K562 (cell line): Measurements from ENCODE around the gene RFPL3. TPM values are rescaled to one million over a fixed set of nuclear protein-coding genes. Genes with fewer than 3 reads are reported as not detected.

ENCODE experiments used
- ATAC-seq: fragments of 200-7000 bp; cut with Tn5 transposase; 3 replicates; pipeline ENCODE4 v1.9.1; 2020; ENCODE audit warnings: moderate library complexity
- BruUV-seq: library from RNA; stranded (reverse); fragments of 400-500 nt; replicated peaks from 2 replicates; lab custom pipeline; 2021; lab: Mats Ljungman, UMichigan
- CTCF ChIA-PET: fragments of 300-600 bp; formaldehyde crosslinking; extraction: SDS; loops from one replicate; lab custom pipeline; 2021; ENCODE audit warnings: low intra/inter-chr PET ratio; lab: Yijun Ruan, JAX
- POLR2A ChIA-PET: fragments of 300-600, 350-650 bp; sonication (Branson Sonifier 250); formaldehyde crosslinking; extraction: SDS; loops from one replicate; lab custom pipeline; 2021; ENCODE audit warnings: antibody characterized with exemption, inconsistent platforms; lab: Yijun Ruan, JAX
- DNase-seq, 4 experiments: peaks; one replicate each; pipeline versions ENCODE4 v3.0.0 to v3.0.0-alpha.2; 2011 to 2018; ENCODE audit warnings: low spot score in 3 of 4, mixed read lengths in 3 of 4; ENCODE audit errors: extremely low read depth in 1 of 4
- FAIRE-seq: peaks from 2 replicates; lab custom pipeline; 2011; peaks lifted over from hg19 to GRCh38; lab: Jason Lieb, UNC
- H2AFZ ChIP-seq: 2 replicates; pipeline ENCODE4 v1.6.0; 2011; ENCODE audit warnings: low read depth, low read length, control low read depth, inconsistent platforms
- H3K27ac ChIP-seq: fragments of 200-600 bp; 3 replicates; pipeline ENCODE4 v1.8.0; 2011; ENCODE audit warnings: low read depth, mild to moderate bottlenecking, control low read depth, inconsistent platforms, low read length, moderate library complexity, mixed read lengths; ENCODE audit errors: extremely low read depth
- H3K27me3 ChIP-seq, 2 experiments: fragments of 300-600 bp in 1 of 2; 2 replicates in 1 of 2; 3 replicates in 1 of 2; pipeline versions ENCODE4 v1.6.0 to v1.8.0; 2011; ENCODE audit warnings: inconsistent platforms in 2 of 2, low read length in 2 of 2, mild to moderate bottlenecking in 1 of 2, mixed read lengths in 1 of 2, moderate library complexity in 1 of 2; ENCODE audit not compliant: control insufficient read depth in 2 of 2, insufficient read depth in 2 of 2
- H3K36me3 ChIP-seq: fragments of 300-600 bp; 3 replicates; pipeline ENCODE4 v1.8.0; 2011; ENCODE audit warnings: mild to moderate bottlenecking, low read length, inconsistent platforms; ENCODE audit not compliant: control insufficient read depth, insufficient read depth
- H3K4me1 ChIP-seq, 2 experiments: fragments of 200-600 bp in 1 of 2; replicated peaks in 1 of 2; 2 replicates in 1 of 2; 3 replicates in 1 of 2; pipeline versions ENCODE4 v1.5.1 to v1.8.0; 2011; ENCODE audit warnings: inconsistent platforms in 2 of 2, low read length in 2 of 2, mild to moderate bottlenecking in 1 of 2, mixed read lengths in 1 of 2, moderate library complexity in 1 of 2; ENCODE audit not compliant: control insufficient read depth in 2 of 2, insufficient read depth in 2 of 2
- H3K4me2 ChIP-seq: 2 replicates; pipeline ENCODE4 v1.6.1; 2011; ENCODE audit warnings: low read length, control low read depth, inconsistent platforms, mixed read lengths; ENCODE audit not compliant: insufficient read depth
- H3K4me3 ChIP-seq: fragments of 200-600 bp; sonication (generic), shearing (Covaris generic); 2 replicates; pipeline ENCODE4 v1.5.1; 2016; ENCODE audit warnings: control low read depth, inconsistent platforms
- H3K79me2 ChIP-seq: fragments of 200-600 bp; 3 replicates; pipeline ENCODE4 v1.8.0; 2011; ENCODE audit warnings: low read length, inconsistent platforms; ENCODE audit not compliant: control insufficient read depth, insufficient read depth
- H3K9ac ChIP-seq, 2 experiments: 2 replicates each; pipeline versions ENCODE4 v1.6.0 to v1.6.1; 2011; ENCODE audit warnings: low read depth in 2 of 2, low read length in 2 of 2, control low read depth in 1 of 2, inconsistent platforms in 1 of 2, mild to moderate bottlenecking in 1 of 2, mixed read lengths in 1 of 2; ENCODE audit not compliant: insufficient read depth in 1 of 2
- H3K9me1 ChIP-seq: one replicate; pipeline ENCODE4 v1.6.0; 2011; ENCODE audit warnings: inconsistent platforms, mild to moderate bottlenecking, low read length, moderate library complexity; ENCODE audit not compliant: control insufficient read depth, insufficient read depth
- H3K9me3 ChIP-seq: replicated peaks from 2 replicates; pipeline ENCODE4 v1.5.1; 2011; ENCODE audit warnings: low read depth, low read length, inconsistent platforms; ENCODE audit not compliant: control insufficient read depth, insufficient read depth
- H4K20me1 ChIP-seq: replicated peaks from 2 replicates; pipeline ENCODE4 v1.6.1; 2011; ENCODE audit warnings: low read length, inconsistent platforms, mixed read lengths; ENCODE audit not compliant: control insufficient read depth, insufficient read depth
- BHLHE40 ChIP-seq: IDR thresholded peaks from 2 replicates; pipeline ENCODE4 v1.6.1; 2011; ENCODE audit warnings: low read length, improper control_type of control experiment
- CGGBP1 ChIP-seq: fragments of 250-450 bp; sonication (Bioruptor Pico); IDR thresholded peaks from 2 replicates; pipeline ENCODE4 v1.9.0; 2021; ENCODE audit warnings: mild to moderate bottlenecking
- ELK3 ChIP-seq: fragments of 450-650 bp; formaldehyde crosslinking; IDR thresholded peaks from 2 replicates; pipeline ENCODE4 v1.4.0; 2020; ENCODE audit warnings: mild to moderate bottlenecking
- ETS2 ChIP-seq: IDR thresholded peaks from 2 replicates; pipeline ENCODE4 v1.6.1; 2016; ENCODE audit warnings: borderline replicate concordance, missing genetic modification characterization, mild to moderate bottlenecking, moderate library complexity, missing compliant biosample characterization; ENCODE audit not compliant: poor library complexity, severe bottlenecking
- HOMEZ ChIP-seq: fragments of 250-450 bp; sonication (Bioruptor Pico); IDR thresholded peaks from 2 replicates; pipeline ENCODE4 v1.4.0; 2020; ENCODE audit warnings: mild to moderate bottlenecking, moderate library complexity
- IFI16 ChIP-seq: fragments of 250-450 bp; sonication (Bioruptor Pico); IDR thresholded peaks from 2 replicates; pipeline ENCODE4 v2.1.2; 2022; ENCODE audit warnings: mild to moderate bottlenecking, inconsistent platforms
- IRF2 ChIP-seq: sonication (generic); formaldehyde crosslinking; IDR thresholded peaks from 2 replicates; pipeline ENCODE4 v1.8.1; 2022; ENCODE audit warnings: mild to moderate bottlenecking, missing genetic modification reagents
- RERE ChIP-seq: sonication (generic); formaldehyde crosslinking; IDR thresholded peaks from 2 replicates; pipeline ENCODE4 v1.8.0; 2023; ENCODE audit warnings: missing genetic modification reagents, mild to moderate bottlenecking, borderline replicate concordance
- ZNF41 ChIP-seq: fragments of 250-450 bp; sonication (Bioruptor Pico); conservative IDR thresholded peaks from 2 replicates; pipeline ENCODE4 v1.4.0; 2020; ENCODE audit warnings: mild to moderate bottlenecking
- ZNF764 ChIP-seq: fragments of 250-450 bp; sonication (Bioruptor Pico); IDR thresholded peaks from 2 replicates; pipeline ENCODE4 v1.4.0; 2020; ENCODE audit warnings: low read depth, mild to moderate bottlenecking, moderate library complexity
- WGBS: fragments of 100-300 bp; shearing (Covaris generic); methylation state at CpG from one replicate; pipeline ENCODE4 v1.1.6; 2016; ENCODE audit warnings: low coverage, mixed read lengths; ENCODE audit not compliant: insufficient coverage; ENCODE audit errors: missing lambda C conversion rate; 5-methylcytosine and 5-hydroxymethylcytosine counted together
- in situ Hi-C: fragments of 300-500 bp; cut with MboI; formaldehyde crosslinking; loops from 4 replicates; pipeline ENCODE4 v1.15.0; 2018; ENCODE audit warnings: inconsistent platforms, mixed read lengths
- intact Hi-C: fragments of 100-400 bp; cut with micrococcal nuclease; formaldehyde crosslinking; loops from 2 replicates; pipeline ENCODE4 v1.14.2; 2022
- polyA plus RNA-seq, 8 experiments: library from polyadenylated mRNA; depleted of rRNA in 4 of 8; stranded (reverse) in 5 of 8; unstranded in 3 of 8; fragments of >200 nt; fragmentation: Nextera tagmentation in 2 of 8; fragmentation: Illumina TruSeq in 1 of 8; extraction: Ambion mirVana in 2 of 8; extraction: Trizol in 1 of 8; gene quantifications; 2 replicates each; pipeline versions ENCODE4 v1.2.1 to v1.2.3, GENCODE V29; 2011 to 2014; ENCODE audit warnings: inconsistent platforms in 1 of 8, missing spikeins in 1 of 8
- total RNA-seq, 7 experiments: library from RNA; depleted of rRNA in 6 of 7; stranded (reverse); fragments of >200 nt in 6 of 7; fragmentation: Illumina TruSeq in 2 of 7; extraction: Trizol in 2 of 7; gene quantifications; 2 replicates each; pipeline versions ENCODE4 v1.2.1 to v1.2.3, GENCODE V29; 2011 to 2021; ENCODE audit warnings: low replicate concordance in 1 of 7
- TF ChIP-seq, protein P1 (sequence below): IDR thresholded peaks from 2 replicates; pipeline ENCODE4 v1.6.1; 2011; ENCODE audit warnings: borderline replicate concordance, low read depth, mild to moderate bottlenecking, moderate library complexity, low read length; ENCODE audit not compliant: insufficient read depth, poor library complexity, severe bottlenecking

RFPL3 gene
- total and polyA plus RNA-seq, 9 of the 15 experiments (the other 6 are each of a cell fraction or from before 2014, with no cell fraction given), result not detected

- in situ Hi-C loops, result no loop called here
- H3K9ac ChIP-seq, result no peak overlapping the region
- no peak overlapping the region for H3K4me2 ChIP-seq
- BruUV-seq, result no TSS peak
- peaks cover 0 to 3% of the 10 kb centered on the region in 2 experiments; a peak in 1 of 5 replicates for H3K4me1 ChIP-seq
- no peak for FAIRE-seq
- H3K36me3 ChIP-seq, result no peaks in the 10 kb centered on the region
- ChIA-PET POLR2A (interaction anchor here (0.5 kb wide), 1 partner anchor 11 kb away, joined by 3 read pairs; no protein-coding TSS in a partner anchor), CTCF (no interaction called here)
- DNase-seq, result no peak
- H3K79me2 ChIP-seq, result no peaks in the 10 kb centered on the region
- no peak overlapping the region for H3K4me3 ChIP-seq
- H4K20me1 ChIP-seq, result no peaks in the 10 kb centered on the region
- intact Hi-C loops, result no loop called here
- WGBS, result 12% methylated on average over 7 of the region's 8 CpGs
- H2AFZ ChIP-seq, result no peak overlapping the region
- no peak overlapping the region for H3K27ac ChIP-seq
- no peaks in the 10 kb centered on the region for H3K9me3 ChIP-seq
- ATAC-seq, result no peak
- no peaks in the 10 kb centered on the region for H3K9me1 ChIP-seq
- peaks cover 0 to 20% of the 10 kb centered on the region in 2 experiments; a peak in 3 of 5 replicates for H3K27me3 ChIP-seq
- TF ChIP-seq ZNF41 (CRISPR knock-in tag), result no peak
- no peak for TF ChIP-seq HOMEZ (CRISPR knock-in tag)
- TF ChIP-seq BHLHE40, result no peak
- no peak for TF ChIP-seq RERE (CRISPR knock-in tag)
- no peak for TF ChIP-seq IFI16 (CRISPR knock-in tag)
- no peak for TF ChIP-seq IRF2 (CRISPR knock-in tag)
- TF ChIP-seq CGGBP1 (CRISPR knock-in tag), result no peak
- no peak for TF ChIP-seq ETS2
- TF ChIP-seq ZNF764 (CRISPR knock-in tag), result no peak
- TF ChIP-seq, protein P1, sequence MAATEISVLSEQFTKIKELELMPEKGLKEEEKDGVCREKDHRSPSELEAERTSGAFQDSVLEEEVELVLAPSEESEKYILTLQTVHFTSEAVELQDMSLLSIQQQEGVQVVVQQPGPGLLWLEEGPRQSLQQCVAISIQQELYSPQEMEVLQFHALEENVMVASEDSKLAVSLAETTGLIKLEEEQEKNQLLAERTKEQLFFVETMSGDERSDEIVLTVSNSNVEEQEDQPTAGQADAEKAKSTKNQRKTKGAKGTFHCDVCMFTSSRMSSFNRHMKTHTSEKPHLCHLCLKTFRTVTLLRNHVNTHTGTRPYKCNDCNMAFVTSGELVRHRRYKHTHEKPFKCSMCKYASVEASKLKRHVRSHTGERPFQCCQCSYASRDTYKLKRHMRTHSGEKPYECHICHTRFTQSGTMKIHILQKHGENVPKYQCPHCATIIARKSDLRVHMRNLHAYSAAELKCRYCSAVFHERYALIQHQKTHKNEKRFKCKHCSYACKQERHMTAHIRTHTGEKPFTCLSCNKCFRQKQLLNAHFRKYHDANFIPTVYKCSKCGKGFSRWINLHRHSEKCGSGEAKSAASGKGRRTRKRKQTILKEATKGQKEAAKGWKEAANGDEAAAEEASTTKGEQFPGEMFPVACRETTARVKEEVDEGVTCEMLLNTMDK, result no peak
- TF ChIP-seq ELK3, result no peak
These were observed 28.4 kb upstream of the RFPL3 start for GRCh38 chr22:32329202-32329645.
